GM18499 (cell line): ENCODE data around the gene CASP7.

Experiments
- ATAC-seq: cut with Tn5 transposase; IDR thresholded peaks from one replicate; pipeline ENCODE4 v1.9.1; 2021; ENCODE audit warnings: moderate number of reproducible peaks; ENCODE audit not compliant: insufficient read depth, unreplicated experiment

Gene CASP7

GRCh38 chr10:113709221-113709838 is 29.6 kb downstream of the CASP7 start:
- ATAC-seq: no peak

DNA sequence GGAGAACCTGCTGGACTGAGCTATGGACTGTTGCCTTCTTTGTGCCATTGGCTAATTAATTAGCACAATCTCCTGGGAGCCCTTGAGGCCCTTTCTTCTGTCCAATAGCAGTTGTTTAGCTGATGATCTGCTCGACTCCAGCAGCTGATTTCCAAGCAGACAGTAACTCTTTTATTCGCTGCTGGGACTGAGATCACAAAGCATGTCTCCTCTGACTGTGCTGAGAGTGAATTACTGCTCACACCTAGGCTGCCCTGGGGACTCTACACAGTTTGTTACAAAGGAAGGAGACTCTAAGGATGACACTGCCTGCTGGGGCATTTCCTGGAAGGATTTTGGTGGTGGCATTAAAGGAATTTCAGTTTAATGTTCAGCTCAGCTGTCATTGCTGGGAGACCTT is 31.4 kb downstream of the CASP7 start:
- ATAC-seq: no peak

- ATAC-seq: no peak
These were observed 32.3 kb downstream of the CASP7 start for GRCh38 chr10:113712024-113712423.

DNA sequence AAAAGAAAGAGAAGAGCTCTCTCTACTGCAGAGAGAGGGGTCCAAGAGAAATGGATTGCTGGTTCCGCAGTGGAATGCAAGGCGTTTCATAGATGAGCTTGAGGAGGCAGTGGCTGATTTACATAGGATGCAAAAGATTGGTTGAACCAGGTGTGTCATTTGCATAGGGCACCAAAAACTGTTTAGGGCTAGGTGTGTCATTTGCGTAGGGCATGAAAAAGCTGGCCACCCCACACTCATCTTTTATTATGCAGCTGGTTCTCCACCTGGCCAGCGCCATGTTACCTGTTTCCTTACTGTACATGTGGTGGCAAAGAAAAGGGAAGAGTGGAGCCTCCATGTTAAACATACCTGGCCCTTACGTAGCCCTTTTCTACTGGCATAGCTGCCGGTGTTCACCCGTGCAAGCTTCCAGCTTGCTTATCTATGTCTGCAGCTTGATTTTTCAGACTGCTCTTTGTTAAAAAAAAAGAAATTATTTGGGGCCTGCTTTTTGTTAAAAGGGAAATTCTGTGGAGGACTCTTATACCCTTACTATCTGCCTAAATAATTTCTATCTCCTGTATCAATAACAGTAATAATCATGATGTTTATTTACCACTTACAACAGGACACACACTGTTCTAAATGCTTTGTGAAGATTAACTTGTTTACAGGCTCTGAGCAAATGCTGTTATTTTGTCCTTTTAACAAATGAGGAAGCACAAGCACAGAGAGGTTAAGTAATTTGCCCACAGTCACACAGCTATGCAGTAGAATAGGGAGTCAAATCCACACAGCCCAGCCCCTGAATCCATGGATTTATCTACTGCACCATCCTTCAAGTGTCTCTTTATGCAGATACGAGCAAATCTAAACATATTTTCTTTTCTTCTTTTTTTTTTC is 33.3 kb downstream of the CASP7 start:
- ATAC-seq: no peak

DNA sequence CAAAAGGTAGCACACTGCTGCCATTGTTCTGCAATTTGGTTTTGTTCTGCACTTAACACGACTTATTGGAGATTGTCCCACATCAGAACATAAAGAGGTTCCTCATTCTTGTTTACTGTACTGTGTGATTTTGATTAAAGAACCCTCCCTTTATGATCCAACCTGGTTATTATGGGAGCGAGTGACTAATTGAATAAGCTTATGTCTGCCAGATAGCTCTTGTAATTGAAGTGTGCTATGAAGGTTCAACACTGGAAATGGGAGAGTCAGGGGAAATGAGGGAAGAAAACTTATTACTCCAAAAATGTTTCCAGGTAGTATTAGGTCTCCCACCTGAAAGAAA is 33.9 kb downstream of the CASP7 start:
- no peak for ATAC-seq

DNA sequence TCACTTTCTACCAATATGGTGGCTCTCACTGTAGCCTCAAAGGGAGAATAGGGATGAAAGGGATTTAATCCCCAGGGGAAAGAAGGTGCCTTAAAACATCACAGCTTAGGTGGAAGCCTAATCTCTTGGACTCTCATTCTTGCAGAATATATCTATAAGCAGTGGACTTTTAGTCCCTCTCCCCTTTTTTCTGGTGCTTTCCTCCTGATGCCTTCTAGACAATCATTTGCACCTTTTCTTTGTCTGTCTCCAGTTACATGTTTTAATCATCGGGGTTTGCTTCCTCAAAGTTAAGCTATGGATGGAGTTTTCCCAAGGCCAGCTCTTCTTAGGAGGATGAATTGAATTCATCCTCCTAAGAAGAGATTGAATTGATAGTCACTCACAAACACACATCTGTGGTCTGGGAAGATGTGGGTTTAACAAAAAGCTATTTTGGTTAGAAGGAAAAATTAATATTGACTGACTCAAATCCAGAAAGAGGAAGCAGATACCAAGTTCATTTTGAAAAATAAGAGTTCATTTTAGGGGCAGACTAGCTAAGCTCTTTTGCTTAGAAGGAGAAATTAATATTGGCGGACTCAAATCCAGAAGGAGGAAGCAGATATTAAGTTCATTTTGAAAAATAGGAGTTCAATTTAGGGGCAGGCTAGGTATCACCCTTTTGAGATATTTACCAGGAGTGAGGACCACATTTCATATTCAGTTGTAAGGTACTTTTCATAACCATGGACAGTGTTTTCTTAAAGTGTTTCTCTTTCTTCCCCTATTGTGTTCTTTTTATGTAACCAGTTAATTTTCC is 36.6 kb downstream of the CASP7 start:
- ATAC-seq: no peak

GRCh38 chr10:113718969-113719822 is 39.5 kb downstream of the CASP7 start:
- ATAC-seq: no peak

DNA sequence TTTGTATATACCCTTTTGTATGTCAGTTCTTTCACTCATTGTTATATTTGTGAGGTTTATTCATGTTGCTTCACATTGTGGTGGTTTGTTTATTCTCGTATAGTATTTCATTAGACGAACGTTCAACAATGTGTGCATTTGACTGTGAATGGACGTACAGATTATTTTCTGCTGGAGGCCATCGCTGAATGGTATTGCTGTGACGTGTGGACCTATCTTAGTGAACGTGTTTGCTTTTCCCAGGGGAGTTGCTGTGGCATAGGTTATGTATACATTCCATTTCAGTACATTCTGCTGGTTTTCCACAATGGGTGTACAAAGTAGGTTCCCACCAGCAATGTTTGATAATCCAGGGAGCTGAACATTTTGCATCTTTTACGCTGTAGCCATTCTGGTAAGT is 40.7 kb downstream of the CASP7 start:
- no peak for ATAC-seq

DNA sequence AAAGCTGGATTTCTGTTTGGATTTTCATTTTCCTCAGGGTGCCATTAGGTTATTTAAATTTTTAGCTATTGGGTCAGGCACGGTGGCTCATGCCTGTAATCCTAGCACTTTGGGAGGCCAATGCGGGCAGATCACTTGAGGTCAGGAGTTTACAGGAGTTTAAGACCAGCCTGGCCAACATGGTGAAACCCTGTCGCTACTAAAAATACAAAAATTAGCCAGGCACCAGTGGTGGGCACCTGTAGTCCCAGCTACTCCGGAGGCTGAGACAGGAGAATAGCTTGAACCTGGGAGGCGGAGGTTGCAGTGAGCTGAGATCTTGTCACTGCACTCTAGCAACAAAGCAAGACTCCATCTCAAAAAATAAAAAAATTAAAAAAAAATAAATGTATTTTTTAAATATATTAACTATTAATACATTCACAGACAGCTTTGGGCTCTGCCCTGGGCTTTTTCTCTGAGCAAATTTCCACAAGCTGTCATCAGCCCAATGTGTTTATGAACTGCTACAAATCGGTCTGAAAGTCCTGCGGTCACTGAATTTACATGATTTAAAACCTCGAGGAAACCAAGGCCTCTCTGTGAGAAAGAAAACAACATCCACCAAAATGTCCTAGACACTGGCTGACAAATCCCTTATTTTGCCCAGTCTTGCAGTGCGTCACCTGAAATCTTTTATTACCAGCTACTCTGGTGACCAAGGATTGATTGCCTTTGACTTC is 52.6 kb downstream of the CASP7 start:
- ATAC-seq: no peak

- no peak for ATAC-seq
These were observed 53.3 kb downstream of the CASP7 start for GRCh38 chr10:113732966-113733365.

- ATAC-seq: no peak
These were observed 53.9 kb downstream of the CASP7 start for GRCh38 chr10:113733635-113734034.

GRCh38 chr10:113735913-113736312 is 56.2 kb downstream of the CASP7 start:
- ATAC-seq: no peak

- ATAC-seq: no peak
These were observed 56.9 kb downstream of the CASP7 start for GRCh38 chr10:113736576-113736975.

- ATAC-seq: no peak
These were observed 59.3 kb downstream of the CASP7 start for GRCh38 chr10:113739031-113739430.

- ATAC-seq: no peak
These were observed 59.9 kb downstream of the CASP7 start for GRCh38 chr10:113739577-113739976.

DNA sequence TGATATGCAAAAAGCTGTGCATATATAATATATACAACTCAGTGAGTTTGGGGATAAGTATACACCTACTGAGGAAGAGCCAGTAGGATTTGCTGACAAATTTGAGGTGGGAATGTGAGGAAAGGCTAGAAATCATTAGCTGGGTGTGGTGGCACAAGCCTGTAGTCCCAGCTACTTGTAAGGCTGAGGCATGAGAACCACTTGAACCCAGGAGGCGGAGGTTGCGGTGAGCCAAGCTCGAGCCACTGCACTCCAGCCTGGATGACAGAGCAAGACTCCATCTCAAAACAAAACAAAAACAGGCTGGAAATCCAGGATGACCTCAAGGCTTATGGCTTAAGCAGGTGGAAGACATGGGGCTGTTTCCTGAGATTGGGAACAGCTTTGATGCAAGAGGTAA is 61.1 kb downstream of the CASP7 start:
- no peak for ATAC-seq

- no peak for ATAC-seq
These were observed 62.8 kb downstream of the CASP7 start for GRCh38 chr10:113742466-113742865.

- no peak for ATAC-seq
These were observed 63.9 kb downstream of the CASP7 start for GRCh38 chr10:113743594-113743993.

- no peak for ATAC-seq
These were observed 65.7 kb downstream of the CASP7 start for GRCh38 chr10:113745374-113745773.
